Liver (tissue), 9 donors: ENCODE data around the gene SH3BP5. TPM values are rescaled to one million over a fixed set of nuclear protein-coding genes. Genes with fewer than 3 reads are reported as not detected.

Experiments
- DNase-seq: peaks from one replicate; pipeline ENCODE4 v3.0.0-alpha.2; 2017; ENCODE audit warnings: low spot score
- H3K27ac ChIP-seq, 2 donors: one replicate each; pipeline ENCODE4 v1.7.0; 2013; ENCODE audit warnings: inconsistent platforms in 2 of 2, low read length in 2 of 2, control low read depth in 1 of 2, low read depth in 1 of 2, mild to moderate bottlenecking in 1 of 2
- H3K27me3 ChIP-seq, 4 donors: one replicate each; pipeline versions ENCODE4 v1.6.1 to v1.7.0; 2013; ENCODE audit warnings: low read length in 3 of 4, inconsistent platforms in 1 of 4, mild to moderate bottlenecking in 1 of 4, moderate library complexity in 1 of 4; ENCODE audit not compliant: control insufficient read depth in 4 of 4, insufficient read depth in 4 of 4
- H3K36me3 ChIP-seq, 4 donors: one replicate each; pipeline versions ENCODE4 v1.6.1 to v1.7.0; 2013; ENCODE audit warnings: low read length in 3 of 4, mild to moderate bottlenecking in 3 of 4, low read depth in 1 of 4, moderate library complexity in 1 of 4; ENCODE audit not compliant: control insufficient read depth in 4 of 4, insufficient read depth in 3 of 4
- H3K4me1 ChIP-seq, 4 donors: one replicate each; pipeline versions ENCODE4 v1.6.1 to v1.7.0; 2013; ENCODE audit warnings: low read length in 3 of 4, mild to moderate bottlenecking in 3 of 4, moderate library complexity in 1 of 4; ENCODE audit not compliant: control insufficient read depth in 4 of 4, insufficient read depth in 4 of 4
- H3K4me3 ChIP-seq, 3 donors: one replicate each; pipeline versions ENCODE4 v1.6.1 to v1.7.0; 2013; ENCODE audit warnings: low read length in 3 of 3, control low read depth in 1 of 3, low read depth in 1 of 3, mild to moderate bottlenecking in 1 of 3
- H3K9ac ChIP-seq, 2 donors: one replicate each; pipeline ENCODE4 v1.7.0; 2013; ENCODE audit warnings: low read length in 2 of 2, mild to moderate bottlenecking in 2 of 2, moderate library complexity in 2 of 2, control low read depth in 1 of 2, low read depth in 1 of 2
- H3K9me3 ChIP-seq, 4 donors: one replicate each; pipeline versions ENCODE4 v1.6.1 to v1.7.0; 2013; ENCODE audit warnings: low read length in 3 of 4; ENCODE audit not compliant: control insufficient read depth in 4 of 4
- ATF3 ChIP-seq: IDR thresholded peaks from 2 replicates; pipeline ENCODE4 v1.6.1; 2016; ENCODE audit warnings: antibody characterized with exemption
- CTCF ChIP-seq: fragments of 150-350 bp; IDR thresholded peaks from 2 replicates; pipeline ENCODE4 v1.5.1; 2017; ENCODE audit warnings: improper control_type of control experiment, low read depth, low read length; ENCODE audit not compliant: missing input control
- EGR1 ChIP-seq, 2 donors: IDR thresholded peaks; 2 replicates each; pipeline ENCODE4 v1.6.1; 2016 to 2018; ENCODE audit warnings: antibody characterized with exemption in 2 of 2, low read depth in 2 of 2
- FOXA1 ChIP-seq: IDR thresholded peaks from 2 replicates; pipeline ENCODE4 v1.6.1; 2016; ENCODE audit warnings: antibody characterized with exemption
- FOXA2 ChIP-seq: IDR thresholded peaks from 2 replicates; pipeline ENCODE4 v1.6.1; 2016; ENCODE audit warnings: antibody characterized with exemption
- GABPA ChIP-seq, 2 donors: IDR thresholded peaks in 1 of 2; conservative IDR thresholded peaks in 1 of 2; 2 replicates each; pipeline ENCODE4 v1.6.1; 2016; ENCODE audit warnings: antibody characterized with exemption in 2 of 2, mild to moderate bottlenecking in 1 of 2, moderate library complexity in 1 of 2
- HNF4A ChIP-seq, 2 donors: conservative IDR thresholded peaks; 2 replicates each; pipeline ENCODE4 v1.6.1; 2016; ENCODE audit warnings: antibody characterized with exemption in 2 of 2, mild to moderate bottlenecking in 2 of 2
- HNF4G ChIP-seq: IDR thresholded peaks from 2 replicates; pipeline ENCODE4 v1.6.1; 2016; ENCODE audit warnings: antibody characterized with exemption
- JUND ChIP-seq, 2 donors: IDR thresholded peaks; 2 replicates each; pipeline ENCODE4 v1.6.1; 2016; ENCODE audit warnings: antibody characterized with exemption in 2 of 2
- MAX ChIP-seq: IDR thresholded peaks from 2 replicates; pipeline ENCODE4 v1.6.1; 2016; ENCODE audit warnings: antibody characterized with exemption
- NR2F2 ChIP-seq: IDR thresholded peaks from 2 replicates; pipeline ENCODE4 v1.6.1; 2016; ENCODE audit warnings: antibody characterized with exemption
- RAD21 ChIP-seq, 2 donors: IDR thresholded peaks; 2 replicates each; pipeline ENCODE4 v1.6.1; 2016; ENCODE audit warnings: antibody characterized with exemption in 2 of 2, mild to moderate bottlenecking in 2 of 2
- RXRA ChIP-seq, 2 donors: IDR thresholded peaks; 2 replicates each; pipeline ENCODE4 v1.6.1; 2017 to 2018; ENCODE audit warnings: antibody characterized with exemption in 2 of 2, mild to moderate bottlenecking in 1 of 2
- SP1 ChIP-seq: IDR thresholded peaks from 2 replicates; pipeline ENCODE4 v1.6.1; 2018; ENCODE audit warnings: antibody characterized with exemption, mild to moderate bottlenecking
- TAF1 ChIP-seq: conservative IDR thresholded peaks from 2 replicates; pipeline ENCODE4 v1.6.1; 2016; ENCODE audit warnings: antibody characterized with exemption, mild to moderate bottlenecking
- YY1 ChIP-seq: IDR thresholded peaks from 2 replicates; pipeline ENCODE4 v1.6.1; 2016; ENCODE audit warnings: antibody characterized with exemption, mild to moderate bottlenecking
- WGBS: extraction: QIAGEN DNeasy Blood & Tissue Kit; methylation state at CpG from one replicate; pipeline ENCODE4 v1.1.7; 2013; 5-methylcytosine and 5-hydroxymethylcytosine counted together
- polyA plus RNA-seq, 2 donors: library from polyadenylated mRNA; stranded (reverse) in 1 of 2; unstranded in 1 of 2; fragments of 200-250 nt in 1 of 2; fragments of >200 nt in 1 of 2; fragmentation: Nextera tagmentation in 1 of 2; extraction: Ambion mirVana in 1 of 2; gene quantifications; one replicate each; pipeline versions ENCODE4 v1.2.1 to v1.2.3, GENCODE V29; 2013 to 2015
- total RNA-seq, 2 donors: library from RNA; depleted of rRNA; stranded (reverse); fragments of >200 nt; gene quantifications; one replicate each; pipeline ENCODE4 v1.2.3, GENCODE V29; 2014
- TF ChIP-seq, protein P1 (sequence below): IDR thresholded peaks from 2 replicates; pipeline ENCODE4 v1.6.1; 2016; ENCODE audit warnings: antibody characterized with exemption
- TF ChIP-seq, protein P2 (sequence below): IDR thresholded peaks from 2 replicates; pipeline ENCODE4 v1.6.1; 2016; ENCODE audit warnings: antibody characterized with exemption, mild to moderate bottlenecking
- donor health status: healthy.
- donor health status: healthy.
- donor health status: healthy.
- donor health status: healthy.
- donor health status: healthy.

SH3BP5 gene
- total and polyA plus RNA-seq, 4 donors, result 3.5 to 17.9 (median 11.8) TPM

DNA sequence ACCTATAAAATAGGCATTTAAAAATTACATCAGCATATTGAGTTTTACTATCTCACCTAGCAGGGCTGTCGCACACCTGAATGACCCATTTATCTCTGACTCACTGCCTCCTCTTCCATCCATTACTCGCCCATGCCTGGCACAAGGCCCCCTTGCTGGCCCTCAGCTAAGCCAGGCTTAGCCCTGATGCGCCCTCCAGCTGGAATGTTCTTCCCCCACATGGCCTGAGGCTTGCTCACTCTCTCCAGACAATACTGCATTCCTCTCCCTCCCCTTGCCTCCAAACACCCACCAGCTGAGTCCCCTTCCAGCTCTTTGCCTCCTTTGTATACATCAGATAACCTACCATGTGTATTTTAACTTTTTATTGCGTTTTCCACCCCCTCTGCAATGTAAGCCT lies 7.2 kb downstream of the SH3BP5 start:
- DNase-seq, result no peak
- Histone ChIP-seq H3K36me3 (peaks cover 0 to 5% (median 0%) of the 10 kb centered on the region in 4 donors), H3K4me1 (peaks cover 27 to 80% (median 60%) of the 10 kb centered on the region in 4 donors), H3K9ac (peak overlapping the region in 1 of 2 donors; percentile 14), H3K27me3 (no peaks in the 10 kb centered on the region), H3K27ac (peak overlapping the region; percentile 67 to 78), H3K9me3 (no peaks in the 10 kb centered on the region), H3K4me3 (no peak overlapping the region)
- TF ChIP-seq, protein P1, sequence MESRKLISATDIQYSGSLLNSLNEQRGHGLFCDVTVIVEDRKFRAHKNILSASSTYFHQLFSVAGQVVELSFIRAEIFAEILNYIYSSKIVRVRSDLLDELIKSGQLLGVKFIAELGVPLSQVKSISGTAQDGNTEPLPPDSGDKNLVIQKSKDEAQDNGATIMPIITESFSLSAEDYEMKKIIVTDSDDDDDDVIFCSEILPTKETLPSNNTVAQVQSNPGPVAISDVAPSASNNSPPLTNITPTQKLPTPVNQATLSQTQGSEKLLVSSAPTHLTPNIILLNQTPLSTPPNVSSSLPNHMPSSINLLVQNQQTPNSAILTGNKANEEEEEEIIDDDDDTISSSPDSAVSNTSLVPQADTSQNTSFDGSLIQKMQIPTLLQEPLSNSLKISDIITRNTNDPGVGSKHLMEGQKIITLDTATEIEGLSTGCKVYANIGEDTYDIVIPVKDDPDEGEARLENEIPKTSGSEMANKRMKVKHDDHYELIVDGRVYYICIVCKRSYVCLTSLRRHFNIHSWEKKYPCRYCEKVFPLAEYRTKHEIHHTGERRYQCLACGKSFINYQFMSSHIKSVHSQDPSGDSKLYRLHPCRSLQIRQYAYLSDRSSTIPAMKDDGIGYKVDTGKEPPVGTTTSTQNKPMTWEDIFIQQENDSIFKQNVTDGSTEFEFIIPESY, result no peak
- TF ChIP-seq FOXA2 (no peak), NR2F2 (no peak), JUND (IDR thresholded peaks at IDR 0.05) (no peak), FOXA1 (no peak), HNF4G (no peak), RAD21 (IDR thresholded peaks at IDR 0.05) (no peak), SP1 (no peak), ATF3 (no peak)
- 63% methylated on average over 4 of the region's 4 CpGs for WGBS

DNA sequence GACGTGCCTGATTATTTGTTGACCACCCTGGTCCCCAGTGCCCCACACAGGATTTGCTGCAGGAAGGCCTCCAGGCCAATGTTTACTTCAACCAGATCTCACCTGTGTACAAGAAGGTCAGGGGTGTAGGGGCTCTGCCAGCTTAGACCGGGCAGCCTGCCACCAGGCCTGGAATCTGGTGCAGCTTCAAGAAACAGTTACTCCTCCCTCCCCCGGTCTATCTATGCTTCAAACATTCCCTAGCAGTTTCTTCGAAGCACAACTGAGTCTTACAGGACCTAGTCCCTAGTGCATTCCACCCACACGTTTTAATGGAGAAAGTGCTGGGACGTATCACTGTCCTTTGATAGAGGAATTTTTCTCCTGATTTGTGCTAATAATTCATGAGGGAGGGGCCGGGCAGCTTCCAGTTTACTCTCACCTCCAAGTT lies 8.0 kb downstream of the SH3BP5 start:
- no peaks in the 10 kb centered on the region for H3K27me3 ChIP-seq
- H3K4me3 ChIP-seq, result no peak overlapping the region
- TF ChIP-seq FOXA2 (peak; percentile 69), HNF4A (conservative IDR thresholded peaks at IDR 0.05) (peak; percentile 26 to 61), SP1 (peak; percentile 30), GABPA (IDR thresholded peaks at IDR 0.05 in 1 of 2, conservative IDR thresholded peaks at IDR 0.05 in 1 of 2) (no peak), MAX (no peak), HNF4G (no peak), EGR1 (IDR thresholded peaks at IDR 0.05; ENCODE audit: low read depth in 2 of 2) (no peak), RAD21 (IDR thresholded peaks at IDR 0.05) (no peak), RXRA (IDR thresholded peaks at IDR 0.05) (peak; percentile 40 to 79), CTCF (no peak), YY1 (no peak), JUND (IDR thresholded peaks at IDR 0.05) (no peak), ATF3 (no peak), TAF1 (no peak), NR2F2 (no peak), FOXA1 (peak; percentile 82)
- TF ChIP-seq, protein P2, sequence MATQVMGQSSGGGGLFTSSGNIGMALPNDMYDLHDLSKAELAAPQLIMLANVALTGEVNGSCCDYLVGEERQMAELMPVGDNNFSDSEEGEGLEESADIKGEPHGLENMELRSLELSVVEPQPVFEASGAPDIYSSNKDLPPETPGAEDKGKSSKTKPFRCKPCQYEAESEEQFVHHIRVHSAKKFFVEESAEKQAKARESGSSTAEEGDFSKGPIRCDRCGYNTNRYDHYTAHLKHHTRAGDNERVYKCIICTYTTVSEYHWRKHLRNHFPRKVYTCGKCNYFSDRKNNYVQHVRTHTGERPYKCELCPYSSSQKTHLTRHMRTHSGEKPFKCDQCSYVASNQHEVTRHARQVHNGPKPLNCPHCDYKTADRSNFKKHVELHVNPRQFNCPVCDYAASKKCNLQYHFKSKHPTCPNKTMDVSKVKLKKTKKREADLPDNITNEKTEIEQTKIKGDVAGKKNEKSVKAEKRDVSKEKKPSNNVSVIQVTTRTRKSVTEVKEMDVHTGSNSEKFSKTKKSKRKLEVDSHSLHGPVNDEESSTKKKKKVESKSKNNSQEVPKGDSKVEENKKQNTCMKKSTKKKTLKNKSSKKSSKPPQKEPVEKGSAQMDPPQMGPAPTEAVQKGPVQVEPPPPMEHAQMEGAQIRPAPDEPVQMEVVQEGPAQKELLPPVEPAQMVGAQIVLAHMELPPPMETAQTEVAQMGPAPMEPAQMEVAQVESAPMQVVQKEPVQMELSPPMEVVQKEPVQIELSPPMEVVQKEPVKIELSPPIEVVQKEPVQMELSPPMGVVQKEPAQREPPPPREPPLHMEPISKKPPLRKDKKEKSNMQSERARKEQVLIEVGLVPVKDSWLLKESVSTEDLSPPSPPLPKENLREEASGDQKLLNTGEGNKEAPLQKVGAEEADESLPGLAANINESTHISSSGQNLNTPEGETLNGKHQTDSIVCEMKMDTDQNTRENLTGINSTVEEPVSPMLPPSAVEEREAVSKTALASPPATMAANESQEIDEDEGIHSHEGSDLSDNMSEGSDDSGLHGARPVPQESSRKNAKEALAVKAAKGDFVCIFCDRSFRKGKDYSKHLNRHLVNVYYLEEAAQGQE, result no peak
- TF ChIP-seq, protein P1, result no peak
- H3K27ac ChIP-seq, result peak overlapping the region; percentile 40 to 67
- H3K9ac ChIP-seq, result no peak overlapping the region
- peaks cover 31 to 85% (median 69%) of the 10 kb centered on the region in 4 donors for H3K4me1 ChIP-seq
- DNase-seq, result no peak
- 30% methylated on average over 7 of the region's 7 CpGs for WGBS
- peaks cover 0 to 2% (median 0%) of the 10 kb centered on the region in 4 donors for H3K36me3 ChIP-seq
- no peaks in the 10 kb centered on the region for H3K9me3 ChIP-seq
